ENCODE measurements around the gene TSLP.

Gene TSLP

DNA sequence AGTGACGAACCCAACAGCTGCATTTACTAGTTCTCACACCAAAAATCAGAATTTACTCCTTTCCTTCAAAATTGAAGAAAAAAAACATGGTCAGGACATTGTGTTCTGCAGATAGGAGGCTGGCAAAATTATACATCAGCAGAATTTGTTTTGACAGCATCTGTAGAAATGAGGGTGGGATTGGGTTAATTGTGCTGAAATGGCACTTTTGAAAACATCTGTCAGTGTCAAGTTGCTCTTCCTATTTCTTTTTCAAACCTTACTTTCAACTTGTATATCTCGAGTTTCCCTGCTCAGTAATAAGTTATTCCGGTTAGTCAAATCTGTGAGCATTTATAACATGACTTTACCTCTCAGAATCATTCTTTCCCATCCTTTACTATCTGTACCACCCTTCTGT, 40.4 kb downstream of the TSLP start:
- no peak for TF ChIP-seq EZH2 (IDR thresholded peaks at IDR 0.05; ENCODE audit: borderline replicate concordance, low read length)
- TF ChIP-seq, protein P1, sequence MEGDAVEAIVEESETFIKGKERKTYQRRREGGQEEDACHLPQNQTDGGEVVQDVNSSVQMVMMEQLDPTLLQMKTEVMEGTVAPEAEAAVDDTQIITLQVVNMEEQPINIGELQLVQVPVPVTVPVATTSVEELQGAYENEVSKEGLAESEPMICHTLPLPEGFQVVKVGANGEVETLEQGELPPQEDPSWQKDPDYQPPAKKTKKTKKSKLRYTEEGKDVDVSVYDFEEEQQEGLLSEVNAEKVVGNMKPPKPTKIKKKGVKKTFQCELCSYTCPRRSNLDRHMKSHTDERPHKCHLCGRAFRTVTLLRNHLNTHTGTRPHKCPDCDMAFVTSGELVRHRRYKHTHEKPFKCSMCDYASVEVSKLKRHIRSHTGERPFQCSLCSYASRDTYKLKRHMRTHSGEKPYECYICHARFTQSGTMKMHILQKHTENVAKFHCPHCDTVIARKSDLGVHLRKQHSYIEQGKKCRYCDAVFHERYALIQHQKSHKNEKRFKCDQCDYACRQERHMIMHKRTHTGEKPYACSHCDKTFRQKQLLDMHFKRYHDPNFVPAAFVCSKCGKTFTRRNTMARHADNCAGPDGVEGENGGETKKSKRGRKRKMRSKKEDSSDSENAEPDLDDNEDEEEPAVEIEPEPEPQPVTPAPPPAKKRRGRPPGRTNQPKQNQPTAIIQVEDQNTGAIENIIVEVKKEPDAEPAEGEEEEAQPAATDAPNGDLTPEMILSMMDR (IDR thresholded peaks at IDR 0.05; ENCODE audit: low read length) = no peak
- H4K20me1 ChIP-seq (ENCODE audit: insufficient read depth, low read length) = no peaks in the 10 kb centered on the region; the same call in 1 of the 2 replicates
- H3K4me3 ChIP-seq (ENCODE audit: low read depth, low read length, poor library complexity, severe bottlenecking) = no peak overlapping the region
- H3K27ac ChIP-seq (ENCODE audit: low read depth, low read length, poor library complexity, severe bottlenecking) = no peak overlapping the region
- no peak overlapping the region for H2AFZ ChIP-seq (ENCODE audit: low read length)
- H3K9me3 ChIP-seq (ENCODE audit: low read length) = no peaks in the 10 kb centered on the region
- H3K4me1 ChIP-seq (ENCODE audit: insufficient read depth, low read length, severe bottlenecking) = no peaks in the 10 kb centered on the region
- no peaks in the 10 kb centered on the region for H3K9me2 ChIP-seq (ENCODE audit: low read depth, low read length)
- H3K79me2 ChIP-seq (ENCODE audit: insufficient read depth, low read length) = no peaks in the 10 kb centered on the region
- no peak overlapping the region for H3K4me2 ChIP-seq (ENCODE audit: low read length)
- no peak overlapping the region for H3K9ac ChIP-seq (ENCODE audit: low read length)
- peaks cover 92% of the 10 kb centered on the region for H3K36me3 ChIP-seq (ENCODE audit: insufficient read depth, low read length)
- H3F3A ChIP-seq (ENCODE audit: insufficient read depth, low read length) = no peaks in the 10 kb centered on the region
- H3K27me3 ChIP-seq (ENCODE audit: insufficient read depth, low read length) = no peaks in the 10 kb centered on the region

GRCh38 chr5:111113678-111114077, 42.2 kb downstream of the TSLP start:
- Histone ChIP-seq H3K9me3 (ENCODE audit: low read length) (no peaks in the 10 kb centered on the region), H3K36me3 (ENCODE audit: insufficient read depth, low read length) (peaks cover 92% of the 10 kb centered on the region), H3K9me2 (ENCODE audit: low read depth, low read length) (no peaks in the 10 kb centered on the region), H2AFZ (ENCODE audit: low read length) (no peak overlapping the region), H3K4me1 (ENCODE audit: insufficient read depth, low read length, severe bottlenecking) (no peaks in the 10 kb centered on the region), H3F3A (ENCODE audit: insufficient read depth, low read length) (no peaks in the 10 kb centered on the region), H3K27ac (ENCODE audit: low read depth, low read length, poor library complexity, severe bottlenecking) (no peak overlapping the region), H4K20me1 (ENCODE audit: insufficient read depth, low read length) (no peaks in the 10 kb centered on the region; the same call in 1 of the 2 replicates), H3K4me2 (ENCODE audit: low read length) (no peak overlapping the region), H3K4me3 (ENCODE audit: low read depth, low read length, poor library complexity, severe bottlenecking) (no peak overlapping the region), H3K9ac (ENCODE audit: low read length) (no peak overlapping the region), H3K79me2 (ENCODE audit: insufficient read depth, low read length) (no peaks in the 10 kb centered on the region), H3K27me3 (ENCODE audit: insufficient read depth, low read length) (no peaks in the 10 kb centered on the region)
- no peak for TF ChIP-seq EZH2 (IDR thresholded peaks at IDR 0.05; ENCODE audit: borderline replicate concordance, low read length)
- TF ChIP-seq, protein P1 (IDR thresholded peaks at IDR 0.05; ENCODE audit: low read length) = no peak

DNA sequence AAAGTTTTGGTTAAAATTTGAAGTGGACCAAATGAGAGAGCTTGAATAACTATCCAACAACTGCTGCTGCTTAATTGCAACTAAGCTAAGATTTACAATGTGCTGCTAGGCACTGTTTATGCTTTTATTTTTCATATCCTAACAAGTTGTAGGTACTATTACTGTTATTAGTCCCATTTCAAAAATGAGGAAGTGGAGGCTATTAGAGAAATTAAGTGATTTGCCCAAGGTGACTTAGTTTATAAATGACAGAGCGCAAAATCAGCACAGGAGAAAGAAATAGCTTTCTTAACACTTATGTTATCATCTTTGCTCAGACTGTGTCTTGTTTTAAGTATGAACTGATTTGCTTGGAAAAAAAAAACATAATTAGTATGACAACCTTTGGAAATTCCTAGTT, 43.7 kb downstream of the TSLP start:
- Histone ChIP-seq H3K9me2 (ENCODE audit: low read depth, low read length) (no peaks in the 10 kb centered on the region), H3K4me3 (ENCODE audit: low read depth, low read length, poor library complexity, severe bottlenecking) (no peak overlapping the region), H3K9ac (ENCODE audit: low read length) (no peak overlapping the region), H4K20me1 (ENCODE audit: insufficient read depth, low read length) (no peaks in the 10 kb centered on the region; the same call in 1 of the 2 replicates), H3K4me2 (ENCODE audit: low read length) (no peak overlapping the region), H3K9me3 (ENCODE audit: low read length) (no peaks in the 10 kb centered on the region), H3K79me2 (ENCODE audit: insufficient read depth, low read length) (no peaks in the 10 kb centered on the region), H3K36me3 (ENCODE audit: insufficient read depth, low read length) (peaks cover 91% of the 10 kb centered on the region), H2AFZ (ENCODE audit: low read length) (no peak overlapping the region), H3K27ac (ENCODE audit: low read depth, low read length, poor library complexity, severe bottlenecking) (no peak overlapping the region), H3K4me1 (ENCODE audit: insufficient read depth, low read length, severe bottlenecking) (no peaks in the 10 kb centered on the region), H3F3A (ENCODE audit: insufficient read depth, low read length) (no peaks in the 10 kb centered on the region), H3K27me3 (ENCODE audit: insufficient read depth, low read length) (no peaks in the 10 kb centered on the region)
- TF ChIP-seq, protein P1 (IDR thresholded peaks at IDR 0.05; ENCODE audit: low read length) = no peak
- TF ChIP-seq EZH2 (IDR thresholded peaks at IDR 0.05; ENCODE audit: borderline replicate concordance, low read length) = no peak
